GM12892 (cell line): Measurements from ENCODE around the gene FAM185A.
"Not testable (repeated sequence)": the region's sequence is repeated elsewhere in the genome, so short reads cannot be mapped to it uniquely, and the experiment has no call there.

Experiments used
- POLR2A ChIP-seq: IDR thresholded peaks from 2 replicates; pipeline ENCODE4 v1.6.1; 2011; ENCODE audit warnings: low read depth, low read length, control low read depth
- POLR2AphosphoS5 ChIP-seq: IDR thresholded peaks from 2 replicates; pipeline ENCODE4 v1.6.1; 2011; ENCODE audit warnings: low read depth, low read length, control low read depth
- TAF1 ChIP-seq: IDR thresholded peaks from 2 replicates; pipeline ENCODE4 v1.6.1; 2011; ENCODE audit warnings: low read depth, mild to moderate bottlenecking, control low read depth, low read length, borderline replicate concordance

- TF ChIP-seq POLR2AphosphoS5, POLR2A, TAF1: not testable (repeated sequence)
Measured at GRCh38 chr7:102749445-102749786, 617 bp downstream of the FAM185A start.
